ENCODE results near the gene AFF1.

GRCh38 chr4:86910820-86911684 is 23.8 kb upstream of the AFF1 start:
- TF ChIP-seq CTCF (conservative IDR thresholded peaks at IDR 0.05 in 1 of 2, IDR thresholded peaks at IDR 0.05 in 1 of 2; ENCODE audit: extremely low read depth in 1 of 2, insufficient read depth in 1 of 2, low read depth in 1 of 2, low read length in 2 of 2) (no peak), EZH2 (IDR thresholded peaks at IDR 0.05; ENCODE audit: borderline replicate concordance, low read length) (no peak)

Measured in mammary epithelial cell (primary cell).